ENCODE data around the gene GADD45G. TPM values are rescaled to one million over a fixed set of nuclear protein-coding genes. Genes with fewer than 3 reads are reported as not detected.

The GADD45G gene
- total and polyA plus RNA-seq, 2 of the 4 experiments (the other 2 are of a cell fraction): 0.15 TPM; not detected in 1

DNA sequence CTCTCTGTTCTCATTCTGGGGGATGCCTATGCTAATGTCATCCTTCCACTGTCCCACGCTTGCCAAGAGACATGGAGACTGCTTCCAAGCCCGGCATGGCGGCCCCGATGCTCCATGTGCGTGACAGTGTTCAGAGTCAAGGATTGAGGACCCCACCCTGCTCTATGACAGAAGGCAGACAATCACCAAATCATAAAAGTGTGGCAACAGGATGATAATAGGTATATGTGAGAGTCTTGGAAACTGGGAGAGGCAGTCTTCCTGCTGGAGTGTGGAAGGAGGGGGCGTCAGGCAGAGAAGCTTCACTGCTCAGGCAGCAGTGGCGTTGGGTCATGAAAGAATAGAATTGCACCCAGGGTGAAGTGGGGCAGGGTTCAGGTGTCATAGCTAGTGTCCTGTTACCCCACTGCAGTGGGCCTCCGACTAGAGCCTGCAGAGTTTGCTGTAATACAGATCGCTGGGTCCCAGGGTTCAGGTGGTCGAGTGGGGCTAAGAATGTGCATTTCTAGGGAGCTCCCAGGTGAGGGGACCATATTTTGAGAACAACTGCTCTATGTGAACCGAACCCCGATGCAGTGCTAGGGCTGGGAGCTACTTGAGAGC is 12.5 kb upstream of the GADD45G start:
- in situ Hi-C loops (cut with MboI; ENCODE audit: low sequenced_read_pairs): loop anchor here (10.0 kb wide), 1 partner anchor 1282 kb away; no protein-coding TSS in a partner anchor
- 88% methylated on average over 7 of the region's 12 CpGs; no CpG with 5 or more reads in 1 of the 2 experiments for WGBS, 2 experiments (ENCODE audit: extremely low coverage in 2 of 2, insufficient read length in 1 of 2)
- CTCF ChIA-PET: interaction anchor here (1.1 to 2.1 kb wide), 3 partner anchors 8 to 11 kb away, joined by 3 to 11 read pairs (median 3); no protein-coding TSS in a partner anchor

More for the DNA sequence above, 12.5 kb upstream of the GADD45G start:
- Histone ChIP-seq H3K27me3 (ENCODE audit: control insufficient read depth, insufficient read depth, low read length) (peaks cover 26% of the 10 kb centered on the region), H2AK9ac (replicated peaks; ENCODE audit: low read depth, low read length, poor library complexity) (peak overlapping the region; percentile 60), H3K4ac (ENCODE audit: low read depth, low read length) (no peak overlapping the region), H3K9ac (ENCODE audit: low read depth, low read length) (no peak overlapping the region), H4K8ac (ENCODE audit: low read depth in 2 of 2, low read length in 2 of 2) (no peak overlapping the region), H2AFZ (replicated peaks; ENCODE audit: low read length, poor library complexity) (no peak overlapping the region), H4K5ac (ENCODE audit: low read depth, low read length) (no peak overlapping the region), H3K4me1 (ENCODE audit: control insufficient read depth, insufficient read depth, low read length) (peaks cover 3% of the 10 kb centered on the region; the same call in 1 of the 2 replicates), H3K4me2 (ENCODE audit: low read depth, low read length) (no peak overlapping the region), H3K14ac (replicated peaks; ENCODE audit: low read depth, low read length) (no peak overlapping the region), H2BK20ac (ENCODE audit: low read depth, low read length) (no peak overlapping the region), H3K18ac (ENCODE audit: low read depth, low read length) (no peak overlapping the region), H3K4me3 (ENCODE audit: insufficient read depth, low read depth, low read length) (no peak overlapping the region), H3K9me3 (ENCODE audit: control insufficient read depth, insufficient read depth, low read length) (no peaks in the 10 kb centered on the region), H3K9me1 (ENCODE audit: insufficient read depth, low read length) (no peaks in the 10 kb centered on the region; the same call in 1 of the 2 replicates), H4K91ac (ENCODE audit: insufficient read depth, low read depth, low read length) (no peak overlapping the region), H4K20me1 (ENCODE audit: insufficient read depth, low read length) (no peaks in the 10 kb centered on the region; the same call in 1 of the 2 replicates), H2BK15ac (ENCODE audit: low read depth, low read length) (no peak overlapping the region), H3K27ac (ENCODE audit: insufficient read depth, low read length) (no peak overlapping the region), H2BK5ac (ENCODE audit: low read depth, low read length, poor library complexity, severe bottlenecking) (no peak overlapping the region), H3K36me3 (ENCODE audit: control insufficient read depth, insufficient read depth, low read length) (no peaks in the 10 kb centered on the region), H2AK5ac (ENCODE audit: low read depth, low read length) (no peak overlapping the region), H2BK120ac (ENCODE audit: low read depth, low read length) (no peak overlapping the region), H3K79me1 (ENCODE audit: low read depth in 1 of 2, low read length in 2 of 2) (no peaks in the 10 kb centered on the region), H3K23ac (ENCODE audit: low read depth, low read length) (no peak overlapping the region), H3K56ac (ENCODE audit: extremely low read depth, insufficient read depth, low read length) (no peak overlapping the region)
- TF ChIP-seq MAZ (IDR thresholded peaks at IDR 0.05; ENCODE audit: borderline replicate concordance, low read depth, low read length) (no peak), CEBPB (IDR thresholded peaks at IDR 0.05; ENCODE audit: low read depth, low read length) (no peak), MXI1 (IDR thresholded peaks at IDR 0.05; ENCODE audit: borderline replicate concordance, low read depth, low read length) (no peak), NFE2L2 (IDR thresholded peaks at IDR 0.05; ENCODE audit: low read depth, low read length) (no peak), CHD1 (IDR thresholded peaks at IDR 0.05; ENCODE audit: low read depth, low read length) (no peak), RAD21 (IDR thresholded peaks at IDR 0.05; ENCODE audit: low read length) (no peak), RCOR1 (IDR thresholded peaks at IDR 0.05; ENCODE audit: insufficient replicate concordance, low read length) (no peak), FOS (IDR thresholded peaks at IDR 0.05; ENCODE audit: low read depth, low read length) (no peak), BHLHE40 (IDR thresholded peaks at IDR 0.05; ENCODE audit: low read depth, low read length) (no peak), MAFK (IDR thresholded peaks at IDR 0.05; ENCODE audit: low read depth, low read length) (no peak)
- TF ChIP-seq, protein P1, sequence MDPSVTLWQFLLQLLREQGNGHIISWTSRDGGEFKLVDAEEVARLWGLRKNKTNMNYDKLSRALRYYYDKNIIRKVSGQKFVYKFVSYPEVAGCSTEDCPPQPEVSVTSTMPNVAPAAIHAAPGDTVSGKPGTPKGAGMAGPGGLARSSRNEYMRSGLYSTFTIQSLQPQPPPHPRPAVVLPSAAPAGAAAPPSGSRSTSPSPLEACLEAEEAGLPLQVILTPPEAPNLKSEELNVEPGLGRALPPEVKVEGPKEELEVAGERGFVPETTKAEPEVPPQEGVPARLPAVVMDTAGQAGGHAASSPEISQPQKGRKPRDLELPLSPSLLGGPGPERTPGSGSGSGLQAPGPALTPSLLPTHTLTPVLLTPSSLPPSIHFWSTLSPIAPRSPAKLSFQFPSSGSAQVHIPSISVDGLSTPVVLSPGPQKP (IDR thresholded peaks at IDR 0.05; ENCODE audit: borderline replicate concordance, low read depth, low read length): no peak
- no TSS peak for BruUV-seq (replicated peaks)
- POLR2A ChIA-PET (ENCODE audit: unreplicated experiment): no interaction called here
- intact Hi-C loops (cut with micrococcal nuclease): no loop called here
- dilution Hi-C loops (cut with HindIII; ENCODE audit: low sequenced_read_pairs, unreplicated experiment): no loop called here
- ATAC-seq (ENCODE audit: low read depth) (no peak), DNase-seq (no peak)
